ENCODE results near the gene KLK15. TPM values are rescaled to one million over a fixed set of nuclear protein-coding genes. Genes with fewer than 3 reads are reported as not detected.
"Not testable (repeated sequence)": the region's sequence is repeated elsewhere in the genome, so short reads cannot be mapped to it uniquely, and the experiment has no call there.

KLK15 gene
- total and polyA plus RNA-seq, 7 donors, result not detected

GRCh38 chr19:50785329-50785728 is 48.0 kb downstream of the KLK15 start:
- 77 to 85% (median 81%) methylated on average over 12 of the region's 12 CpGs for WGBS, 3 donors
- Histone ChIP-seq H3K9me3 (no peaks in the 10 kb centered on the region), H3K4me3 (no peak overlapping the region), H3K27ac (no peak overlapping the region), H3K27me3 (ENCODE audit: insufficient read depth in 3 of 3, low read length in 2 of 3) (peaks cover 0 to 24% (median 3%) of the 10 kb centered on the region in 3 donors), H3K4me1 (no peaks in the 10 kb centered on the region), H3K36me3 (ENCODE audit: insufficient read depth in 1 of 2, low read depth in 1 of 2) (no peaks in the 10 kb centered on the region)
- intact Hi-C loops (cut with DNase I), result loop anchor here in 1 of 2 donors (10.0 kb wide), 1 partner anchor 241 kb away; no protein-coding TSS in a partner anchor
- DNase-seq, result no peak
- no peak for ATAC-seq
- TF ChIP-seq, protein P1, sequence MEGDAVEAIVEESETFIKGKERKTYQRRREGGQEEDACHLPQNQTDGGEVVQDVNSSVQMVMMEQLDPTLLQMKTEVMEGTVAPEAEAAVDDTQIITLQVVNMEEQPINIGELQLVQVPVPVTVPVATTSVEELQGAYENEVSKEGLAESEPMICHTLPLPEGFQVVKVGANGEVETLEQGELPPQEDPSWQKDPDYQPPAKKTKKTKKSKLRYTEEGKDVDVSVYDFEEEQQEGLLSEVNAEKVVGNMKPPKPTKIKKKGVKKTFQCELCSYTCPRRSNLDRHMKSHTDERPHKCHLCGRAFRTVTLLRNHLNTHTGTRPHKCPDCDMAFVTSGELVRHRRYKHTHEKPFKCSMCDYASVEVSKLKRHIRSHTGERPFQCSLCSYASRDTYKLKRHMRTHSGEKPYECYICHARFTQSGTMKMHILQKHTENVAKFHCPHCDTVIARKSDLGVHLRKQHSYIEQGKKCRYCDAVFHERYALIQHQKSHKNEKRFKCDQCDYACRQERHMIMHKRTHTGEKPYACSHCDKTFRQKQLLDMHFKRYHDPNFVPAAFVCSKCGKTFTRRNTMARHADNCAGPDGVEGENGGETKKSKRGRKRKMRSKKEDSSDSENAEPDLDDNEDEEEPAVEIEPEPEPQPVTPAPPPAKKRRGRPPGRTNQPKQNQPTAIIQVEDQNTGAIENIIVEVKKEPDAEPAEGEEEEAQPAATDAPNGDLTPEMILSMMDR (IDR thresholded peaks at IDR 0.05), result no peak

- whole genome bisulfite sequencing, 3 donors, result 92 to 97% (median 92%) methylated on average over 3 of the region's 3 CpGs
- no peak for ATAC-seq
- DNase-seq, result no peak
Measured at GRCh38 chr19:50784710-50785109, 48.7 kb downstream of the KLK15 start.

DNA sequence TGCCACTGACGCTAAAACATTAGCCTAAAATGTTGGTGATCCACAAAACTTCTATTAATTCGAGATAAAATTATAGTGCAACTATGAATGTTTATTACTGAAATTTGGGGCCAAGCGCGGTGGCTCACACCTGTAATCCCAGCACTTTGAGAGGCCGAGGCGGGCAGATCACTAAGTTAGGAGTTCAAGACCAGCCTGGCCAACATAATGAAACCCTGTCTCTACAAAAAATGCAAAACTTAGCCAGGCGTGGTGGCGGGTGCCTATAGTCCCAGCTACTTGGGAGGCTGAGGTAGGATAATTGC is 49.6 kb downstream of the KLK15 start:
- not testable (repeated sequence) for H3K4me1 ChIP-seq; DNase-seq; H3K36me3 ChIP-seq (ENCODE audit: insufficient read depth in 1 of 2, low read depth in 1 of 2); H3K27ac ChIP-seq; H3K9me3 ChIP-seq; ATAC-seq; H3K4me3 ChIP-seq
- H3K27me3 ChIP-seq (ENCODE audit: insufficient read depth in 3 of 3, low read length in 2 of 3), result peaks cover 0 to 39% (median 15%) of the 10 kb centered on the region in 3 donors
- intact Hi-C loops (cut with DNase I), result loop anchor here (1.0 to 10.0 kb wide), 5 partner anchors 81 to 426 kb away; partner anchors contain the start of gene NAPSA (in 1 of the 2)
- 31 to 33% (median 32%) methylated on average over 8 of the region's 8 CpGs for WGBS, 3 donors

More at GRCh38 chr19:50784710-50785109, 48.7 kb downstream of the KLK15 start:
- Histone ChIP-seq H3K27me3 (ENCODE audit: insufficient read depth in 3 of 3, low read length in 2 of 3) (peaks cover 0 to 30% (median 9%) of the 10 kb centered on the region in 3 donors), H3K4me3 (no peak overlapping the region), H3K4me1 (no peaks in the 10 kb centered on the region), H3K36me3 (ENCODE audit: insufficient read depth in 1 of 2, low read depth in 1 of 2) (no peaks in the 10 kb centered on the region), H3K9me3 (no peaks in the 10 kb centered on the region), H3K27ac (no peak overlapping the region)
- intact Hi-C loops (cut with DNase I), result loop anchor here (5.0 to 10.0 kb wide), 4 partner anchors 82 to 417 kb away; partner anchors contain the start of gene NAPSA (in 1 of the 2)
- TF ChIP-seq, protein P1 (IDR thresholded peaks at IDR 0.05), result no peak

DNA sequence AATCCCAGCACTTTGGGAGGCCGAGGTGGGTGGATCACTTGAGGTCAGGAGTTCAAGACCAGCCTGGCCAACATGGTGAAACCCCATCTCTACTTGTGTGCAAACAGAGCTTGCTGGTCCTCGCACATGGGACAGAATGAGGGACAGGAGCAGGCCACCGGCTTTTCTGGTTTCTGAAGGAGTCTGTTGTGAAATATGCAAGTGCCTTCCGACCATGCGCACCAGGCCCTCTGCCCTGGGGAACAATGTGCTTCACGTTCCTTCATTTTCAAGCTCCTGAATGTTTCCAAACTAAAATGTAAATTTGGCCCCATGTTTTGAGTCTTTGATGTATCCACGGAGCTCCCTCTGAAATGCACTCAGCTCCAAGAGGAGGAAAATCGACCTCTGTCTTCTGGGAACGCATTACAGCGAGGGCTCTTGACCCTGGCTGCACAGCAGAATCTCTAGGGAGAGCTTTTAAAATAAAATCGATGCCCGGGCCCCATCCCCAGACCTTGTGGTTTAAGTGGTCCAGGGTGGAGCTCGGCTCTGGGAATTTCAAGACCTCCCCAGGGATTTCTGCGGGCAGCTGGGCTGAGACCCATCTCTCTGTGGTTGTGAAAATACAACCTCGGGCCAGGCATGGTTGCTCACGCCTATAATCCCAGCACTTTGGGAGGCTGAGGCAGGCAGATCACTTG is 52.5 kb downstream of the KLK15 start:
- ATAC-seq (no peak), DNase-seq (no peak)
- H3K27me3 ChIP-seq (ENCODE audit: insufficient read depth in 3 of 3, low read length in 2 of 3), result peaks cover 0 to 68% (median 25%) of the 10 kb centered on the region in 3 donors
- no peaks in the 10 kb centered on the region for H3K9me3 ChIP-seq
- H3K4me3 ChIP-seq, result no peak overlapping the region
- 40 to 44% (median 40%) methylated on average over 16 of the region's 16 CpGs for WGBS, 3 donors
- H3K27ac ChIP-seq, result no peak overlapping the region
- TF ChIP-seq, protein P1 (IDR thresholded peaks at IDR 0.05), result no peak
- H3K36me3 ChIP-seq (ENCODE audit: insufficient read depth in 1 of 2, low read depth in 1 of 2), result no peaks in the 10 kb centered on the region
- no peaks in the 10 kb centered on the region for H3K4me1 ChIP-seq
- intact Hi-C loops (cut with DNase I), result loop anchor here (5.0 to 10.0 kb wide), 4 partner anchors 79 to 414 kb away; partner anchors contain the start of gene NAPSA (in 1 of the 2)
